Measurements from ENCODE around the gene FGF14.
A peak's percentile ranks its signal among the peaks of the same experiment; 100 is the strongest.

Gene FGF14

GRCh38 chr13:102035969-102036368 is 365.9 kb downstream of the FGF14 start:
- no peak for TF ChIP-seq GATA3 (IDR thresholded peaks at IDR 0.05; ENCODE audit: low read depth, low read length)

DNA sequence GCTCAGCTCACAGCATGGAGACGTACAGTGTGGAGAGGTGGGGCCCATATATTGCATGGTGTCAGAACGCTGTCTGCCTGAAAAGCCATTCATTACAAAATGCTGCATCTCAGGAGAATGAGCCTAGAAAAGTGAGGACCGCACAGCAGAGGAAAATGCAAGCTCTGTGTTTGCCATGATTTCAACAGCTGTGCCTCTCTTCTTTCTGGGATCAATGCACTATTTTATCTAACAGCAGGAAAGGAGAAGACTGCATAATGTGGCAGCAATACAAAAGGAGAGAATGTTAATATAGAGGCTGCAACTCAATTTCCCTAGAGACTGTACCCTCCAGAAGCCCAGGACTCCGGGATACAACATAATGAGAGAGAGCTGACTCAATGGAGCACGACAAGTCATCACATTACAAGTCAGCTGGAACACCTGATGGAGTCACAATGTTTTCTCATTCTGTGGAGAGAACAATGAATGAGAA is 368.0 kb downstream of the FGF14 start:
- TF ChIP-seq GATA3 (IDR thresholded peaks at IDR 0.05; ENCODE audit: low read depth, low read length) (no peak), GATA2 (IDR thresholded peaks at IDR 0.05; ENCODE audit: low read depth, low read length) (no peak)

- TF ChIP-seq GATA2 (IDR thresholded peaks at IDR 0.05; ENCODE audit: low read depth, low read length) (no peak), GATA3 (IDR thresholded peaks at IDR 0.05; ENCODE audit: low read depth, low read length) (no peak)
These were observed 368.5 kb downstream of the FGF14 start for GRCh38 chr13:102033386-102033785.

DNA sequence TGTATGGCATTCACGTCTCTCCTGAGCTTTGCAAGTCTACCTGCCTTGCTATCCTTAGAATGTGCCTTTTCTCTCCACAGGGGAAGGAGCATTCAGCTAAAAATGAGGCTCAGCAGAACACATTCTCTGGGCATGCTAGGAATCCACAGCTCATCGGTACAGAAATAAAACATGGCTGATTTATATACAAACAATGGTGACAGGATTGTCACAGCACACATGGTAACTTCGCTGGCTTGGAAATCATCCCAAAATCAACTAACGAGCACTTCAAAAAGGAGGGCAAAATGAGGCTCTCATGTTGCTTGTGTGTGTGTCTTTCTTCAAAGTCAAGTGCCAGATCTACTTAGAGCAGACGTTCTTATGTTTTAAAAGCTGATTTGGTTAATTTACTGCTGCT is 373.0 kb downstream of the FGF14 start:
- TF ChIP-seq GATA3 (IDR thresholded peaks at IDR 0.05; ENCODE audit: low read depth, low read length) (no peak), GATA2 (IDR thresholded peaks at IDR 0.05; ENCODE audit: low read depth, low read length) (0 out of 2 replicates have a peak, but pooled peaks have one; percentile 12)

DNA sequence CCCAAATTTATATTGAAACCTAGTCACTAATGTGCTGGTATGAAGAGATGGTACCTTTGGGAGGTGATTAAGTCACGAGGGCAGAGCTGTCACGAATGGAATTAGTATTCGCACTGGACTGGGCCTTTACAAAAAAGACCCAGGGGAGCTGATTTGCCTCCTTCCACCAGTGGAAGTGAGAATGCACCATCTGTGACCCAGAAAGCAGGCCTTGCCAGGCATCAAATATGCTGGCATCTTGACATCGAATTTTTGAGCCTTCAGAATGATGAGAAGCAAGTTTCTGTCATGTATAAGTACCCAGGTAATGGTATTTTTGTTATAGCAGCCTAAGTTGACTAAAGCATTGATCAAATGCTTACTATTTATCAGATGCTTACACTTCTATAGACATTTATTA is 373.6 kb downstream of the FGF14 start:
- TF ChIP-seq GATA2 (IDR thresholded peaks at IDR 0.05; ENCODE audit: low read depth, low read length): no peak
- no peak for TF ChIP-seq GATA3 (IDR thresholded peaks at IDR 0.05; ENCODE audit: low read depth, low read length)

GRCh38 chr13:102021777-102022176 is 380.1 kb downstream of the FGF14 start:
- TF ChIP-seq GATA3 (IDR thresholded peaks at IDR 0.05; ENCODE audit: low read depth, low read length) (no peak), GATA2 (IDR thresholded peaks at IDR 0.05; ENCODE audit: low read depth, low read length) (no peak)

- TF ChIP-seq GATA3 (IDR thresholded peaks at IDR 0.05; ENCODE audit: low read depth, low read length): no peak
- TF ChIP-seq GATA2 (IDR thresholded peaks at IDR 0.05; ENCODE audit: low read depth, low read length): no peak
These were observed 381.1 kb downstream of the FGF14 start for GRCh38 chr13:102020611-102021216.

GRCh38 chr13:102018716-102019115 is 383.1 kb downstream of the FGF14 start:
- no peak for TF ChIP-seq GATA3 (IDR thresholded peaks at IDR 0.05; ENCODE audit: low read depth, low read length)
- no peak for TF ChIP-seq GATA2 (IDR thresholded peaks at IDR 0.05; ENCODE audit: low read depth, low read length)

- no peak for TF ChIP-seq GATA3 (IDR thresholded peaks at IDR 0.05; ENCODE audit: low read depth, low read length)
- no peak for TF ChIP-seq GATA2 (IDR thresholded peaks at IDR 0.05; ENCODE audit: low read depth, low read length)
These were observed 384.6 kb downstream of the FGF14 start for GRCh38 chr13:102017248-102017647.

- TF ChIP-seq GATA3 (IDR thresholded peaks at IDR 0.05; ENCODE audit: low read depth, low read length) (no peak), GATA2 (IDR thresholded peaks at IDR 0.05; ENCODE audit: low read depth, low read length) (no peak)
These were observed 389.3 kb downstream of the FGF14 start for GRCh38 chr13:102012299-102013293.

DNA sequence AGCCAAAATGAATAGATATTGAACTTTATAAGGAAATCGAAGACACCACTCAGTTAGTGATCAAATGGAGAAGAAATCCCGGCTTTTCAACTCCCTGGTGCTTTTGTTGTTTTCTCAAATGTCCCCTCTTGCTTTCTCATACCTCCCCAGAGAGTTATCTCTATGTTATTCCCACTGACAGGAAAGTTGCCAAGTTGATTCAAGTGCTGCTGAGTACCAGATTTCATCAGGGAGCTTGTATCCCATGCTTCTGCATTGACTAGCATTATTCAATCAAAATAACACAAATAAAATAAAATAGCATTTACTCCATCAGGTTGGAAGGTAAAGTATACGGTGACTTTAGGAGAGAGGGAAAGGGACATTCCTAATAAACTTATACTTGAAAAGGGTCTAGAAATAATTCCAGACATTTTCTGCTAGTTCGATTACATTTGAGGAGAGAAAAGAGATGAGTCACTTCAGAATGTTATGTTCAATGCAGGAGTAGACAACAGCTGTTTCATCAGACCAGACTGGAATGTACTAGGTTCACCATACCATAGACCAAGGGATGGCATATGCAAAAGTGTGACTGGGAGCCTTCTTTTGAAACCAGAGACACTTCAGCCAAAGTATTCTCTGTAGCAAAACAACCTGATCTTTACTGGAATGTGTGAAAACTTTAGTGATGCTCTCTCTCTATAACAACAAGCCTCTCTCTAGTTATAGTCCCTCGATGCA is 397.8 kb downstream of the FGF14 start:
- TF ChIP-seq GATA3 (IDR thresholded peaks at IDR 0.05; ENCODE audit: low read depth, low read length) (no peak), GATA2 (IDR thresholded peaks at IDR 0.05; ENCODE audit: low read depth, low read length) (no peak)

GRCh38 chr13:102002287-102002686 is 399.6 kb downstream of the FGF14 start:
- TF ChIP-seq GATA3 (IDR thresholded peaks at IDR 0.05; ENCODE audit: low read depth, low read length): no peak
- no peak for TF ChIP-seq GATA2 (IDR thresholded peaks at IDR 0.05; ENCODE audit: low read depth, low read length)

GRCh38 chr13:102000764-102001163 is 401.1 kb downstream of the FGF14 start:
- TF ChIP-seq GATA3 (IDR thresholded peaks at IDR 0.05; ENCODE audit: low read depth, low read length): no peak
- TF ChIP-seq GATA2 (IDR thresholded peaks at IDR 0.05; ENCODE audit: low read depth, low read length): no peak

DNA sequence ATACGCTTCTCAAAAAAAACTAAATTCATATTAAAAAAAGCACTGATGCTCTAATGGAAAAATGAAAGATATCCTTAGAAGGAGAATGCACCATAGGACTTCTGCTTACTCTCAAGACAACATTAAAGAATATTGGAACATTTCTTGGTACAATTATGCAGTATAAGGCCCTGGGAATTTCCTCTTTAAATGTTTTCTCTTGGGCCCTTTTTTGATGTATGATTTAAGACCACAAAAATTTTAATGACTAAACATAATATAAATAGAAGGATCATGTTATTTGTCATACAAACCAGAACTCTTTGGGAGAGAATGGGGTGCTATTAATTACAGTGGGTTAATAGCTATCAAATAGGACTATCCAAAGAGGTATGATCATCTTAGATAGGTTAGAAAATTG is 403.7 kb downstream of the FGF14 start:
- TF ChIP-seq GATA3 (IDR thresholded peaks at IDR 0.05; ENCODE audit: low read depth, low read length): no peak
- no peak for TF ChIP-seq GATA2 (IDR thresholded peaks at IDR 0.05; ENCODE audit: low read depth, low read length)
